PFSK-1 (cell line): ENCODE data around the gene TMEM19.

ENCODE experiments used
- FOXP2 ChIP-seq: optimal IDR thresholded peaks from 2 replicates; pipeline ENCODE3; 2011; ENCODE audit warnings: borderline replicate concordance, control low read depth, inconsistent platforms; ENCODE audit not compliant: insufficient read depth; ENCODE audit errors: extremely low read length, extremely low read depth
- POLR2AphosphoS5 ChIP-seq: IDR thresholded peaks from 2 replicates; pipeline ENCODE4 v1.6.1; 2012; ENCODE audit warnings: low read depth, mild to moderate bottlenecking, control low read depth, low read length, moderate library complexity
- REST ChIP-seq, 2 experiments: IDR thresholded peaks; 2 replicates each; pipeline versions ENCODE4 v1.6.1 to v1.8.0; 2011 to 2012; ENCODE audit warnings: low read depth in 2 of 2, low read length in 2 of 2, control low read depth in 1 of 2, inconsistent platforms in 1 of 2, mild to moderate bottlenecking in 1 of 2, moderate library complexity in 1 of 2; ENCODE audit not compliant: insufficient read depth in 1 of 2
- SIN3A ChIP-seq: IDR thresholded peaks from 2 replicates; pipeline ENCODE4 v1.6.1; 2012; ENCODE audit warnings: mild to moderate bottlenecking, low read length, moderate library complexity, borderline replicate concordance; ENCODE audit not compliant: insufficient read depth
- TAF1 ChIP-seq: IDR thresholded peaks from 2 replicates; pipeline ENCODE4 v1.6.1; 2012; ENCODE audit warnings: low read length, control low read depth, borderline replicate concordance; ENCODE audit not compliant: insufficient read depth

DNA sequence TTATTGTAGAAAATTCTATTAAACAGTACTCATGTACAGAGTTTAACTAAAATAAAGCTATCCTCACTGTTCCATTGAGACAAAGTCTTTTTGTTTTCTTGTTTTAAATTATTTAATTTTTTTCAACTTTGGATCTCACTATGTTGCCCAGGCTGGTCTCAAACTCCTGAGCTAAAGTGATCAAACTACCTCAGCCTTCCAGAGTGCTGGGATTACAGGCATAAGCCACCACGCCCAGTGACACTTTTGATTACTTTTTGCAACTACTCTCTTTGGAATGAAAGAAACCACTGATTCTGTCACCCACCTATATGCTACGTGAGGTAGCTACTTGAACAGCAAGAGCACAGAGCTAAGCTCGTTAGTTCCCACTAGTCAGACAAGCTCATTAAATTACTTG is 39.4 kb upstream of the TMEM19 start:
- TF ChIP-seq REST (IDR thresholded peaks at IDR 0.05; ENCODE audit: insufficient read depth in 1 of 2, low read depth in 2 of 2, low read length in 2 of 2) (no peak), POLR2AphosphoS5 (no peak), TAF1 (no peak), SIN3A (no peak), FOXP2 (no peak)
